Skeletal muscle satellite cell (primary cell): ENCODE results near the gene IGLON5. TPM values are rescaled to one million over a fixed set of nuclear protein-coding genes. Genes with fewer than 3 reads are reported as not detected.

Source experiments
- H3K27me3 ChIP-seq: 2 replicates; pipeline ENCODE4 v1.7.0; 2013; ENCODE audit warnings: low read length; ENCODE audit not compliant: control insufficient read depth, insufficient read depth
- H3K36me3 ChIP-seq: 2 replicates; pipeline ENCODE4 v1.7.0; 2013; ENCODE audit warnings: mild to moderate bottlenecking, control low read depth, low read length; ENCODE audit not compliant: insufficient read depth
- H3K4me1 ChIP-seq: 2 replicates; pipeline ENCODE4 v1.7.0; 2013; ENCODE audit warnings: low read length; ENCODE audit not compliant: control insufficient read depth, insufficient read depth
- H3K4me2 ChIP-seq: 2 replicates; pipeline ENCODE4 v1.7.0; 2013; ENCODE audit warnings: mild to moderate bottlenecking, low read length
- H3K4me3 ChIP-seq: 2 replicates; pipeline ENCODE4 v1.7.0; 2013; ENCODE audit warnings: low read length
- H3K9ac ChIP-seq: 2 replicates; pipeline ENCODE4 v1.7.0; 2013; ENCODE audit warnings: mild to moderate bottlenecking, low read depth, low read length, moderate library complexity
- H3K9me3 ChIP-seq: replicated peaks from 2 replicates; pipeline ENCODE4 v1.7.0; 2013; ENCODE audit warnings: mild to moderate bottlenecking, control low read depth, low read length
- total RNA-seq: library from RNA; depleted of rRNA; stranded (reverse); fragments of >200 nt; gene quantifications from 2 replicates; pipeline ENCODE4 v1.2.3, GENCODE V29; 2012; rRNA removed

Gene IGLON5
- under 0.01 TPM in 1 of 2 replicates, not detected in the other for total RNA-seq

- Histone ChIP-seq H3K9ac (no peak within 1 kb of the TSS), H3K36me3 (no peaks in the 10 kb centered on the region), H3K4me3 (no peak within 1 kb of the TSS), H3K4me1 (no peaks in the 10 kb centered on the region), H3K9me3 (no peaks in the 10 kb centered on the region), H3K4me2 (no peak within 1 kb of the TSS), H3K27me3 (no peaks in the 10 kb centered on the region)
Observed at GRCh38 chr19:51311351-51312257, at the start of gene IGLON5. Gene IGLON5 (plus strand): TSS chr19:51311644. CDS start chr19:51311848, 204 bp downstream.

DNA sequence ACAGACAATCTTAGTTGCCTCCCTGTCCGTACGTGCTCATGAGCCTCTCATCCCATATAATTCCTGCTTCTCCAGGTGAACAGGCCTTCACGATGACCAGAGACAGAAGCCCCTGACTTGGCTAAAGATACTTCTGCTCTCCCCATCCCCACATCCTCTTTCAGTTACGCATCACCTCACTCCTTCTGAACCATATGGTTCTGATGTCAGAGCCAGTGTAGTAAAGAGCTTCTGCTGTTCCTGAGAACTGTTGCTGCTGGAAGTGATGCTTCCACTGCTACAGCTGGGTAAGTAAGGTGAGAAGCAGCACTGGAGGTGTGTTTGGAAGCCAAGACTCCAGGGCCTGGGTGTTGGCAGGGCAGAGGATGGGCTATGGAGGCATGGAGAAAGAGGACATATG, 47.6 kb upstream of the IGLON5 start:
- no peak overlapping the region for H3K4me3 ChIP-seq
- no peaks in the 10 kb centered on the region for H3K27me3 ChIP-seq
- H3K9me3 ChIP-seq: peaks cover 4% of the 10 kb centered on the region
- H3K4me2 ChIP-seq: no peak overlapping the region
- H3K9ac ChIP-seq: no peak overlapping the region
- H3K4me1 ChIP-seq: no peaks in the 10 kb centered on the region
- no peaks in the 10 kb centered on the region for H3K36me3 ChIP-seq

GRCh38 chr19:51271067-51271466, 40.4 kb upstream of the IGLON5 start:
- H3K9me3 ChIP-seq: no peaks in the 10 kb centered on the region

GRCh38 chr19:51272183-51272810, 39.1 kb upstream of the IGLON5 start:
- H3K4me3 ChIP-seq: no peak overlapping the region
- H3K4me1 ChIP-seq: no peaks in the 10 kb centered on the region
- H3K36me3 ChIP-seq: no peaks in the 10 kb centered on the region
- H3K9ac ChIP-seq: no peak overlapping the region
- H3K27me3 ChIP-seq: no peaks in the 10 kb centered on the region
- H3K9me3 ChIP-seq: no peaks in the 10 kb centered on the region
- no peak overlapping the region for H3K4me2 ChIP-seq

More at GRCh38 chr19:51271067-51271466, 40.4 kb upstream of the IGLON5 start:
- Histone ChIP-seq H3K4me2 (no peak overlapping the region), H3K4me1 (no peaks in the 10 kb centered on the region), H3K27me3 (no peaks in the 10 kb centered on the region), H3K36me3 (no peaks in the 10 kb centered on the region), H3K4me3 (no peak overlapping the region), H3K9ac (no peak overlapping the region)

DNA sequence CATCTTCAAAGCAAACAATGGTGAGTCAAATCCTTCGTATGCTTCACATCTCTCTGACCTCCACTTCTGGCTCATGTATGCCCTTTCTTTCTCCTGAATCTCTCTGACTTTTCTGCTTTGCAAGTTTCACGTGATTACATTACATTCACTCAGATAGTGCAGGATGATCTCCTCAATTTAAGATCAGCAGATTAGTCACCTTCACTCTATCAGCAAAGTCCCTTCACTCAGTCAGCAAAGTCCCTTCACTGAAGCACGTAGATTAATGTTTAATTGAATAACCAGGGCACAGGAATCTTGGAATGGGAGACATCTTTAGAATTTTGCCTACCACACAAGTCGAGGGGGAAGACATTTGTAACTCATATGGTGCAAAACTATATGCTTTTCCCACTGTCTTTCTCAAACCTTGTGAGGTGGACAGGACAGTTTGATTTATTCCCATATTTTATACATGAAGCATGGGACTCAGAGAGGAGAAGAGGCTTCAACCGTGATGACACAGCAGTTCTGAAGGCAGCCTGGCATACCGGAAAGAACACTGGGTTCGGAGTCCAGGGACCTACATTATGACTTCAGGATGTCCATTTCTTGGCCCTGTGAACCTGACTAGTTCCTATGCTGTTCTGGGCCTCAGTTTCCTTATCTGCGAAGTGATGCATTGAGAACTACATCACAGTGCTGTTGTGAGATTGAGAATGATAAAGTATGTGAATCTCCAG, 37.2 kb upstream of the IGLON5 start:
- Histone ChIP-seq H3K4me1 (no peaks in the 10 kb centered on the region), H3K9ac (no peak overlapping the region), H3K36me3 (no peaks in the 10 kb centered on the region), H3K4me3 (no peak overlapping the region), H3K27me3 (no peaks in the 10 kb centered on the region), H3K9me3 (peaks cover 3% of the 10 kb centered on the region), H3K4me2 (no peak overlapping the region)

DNA sequence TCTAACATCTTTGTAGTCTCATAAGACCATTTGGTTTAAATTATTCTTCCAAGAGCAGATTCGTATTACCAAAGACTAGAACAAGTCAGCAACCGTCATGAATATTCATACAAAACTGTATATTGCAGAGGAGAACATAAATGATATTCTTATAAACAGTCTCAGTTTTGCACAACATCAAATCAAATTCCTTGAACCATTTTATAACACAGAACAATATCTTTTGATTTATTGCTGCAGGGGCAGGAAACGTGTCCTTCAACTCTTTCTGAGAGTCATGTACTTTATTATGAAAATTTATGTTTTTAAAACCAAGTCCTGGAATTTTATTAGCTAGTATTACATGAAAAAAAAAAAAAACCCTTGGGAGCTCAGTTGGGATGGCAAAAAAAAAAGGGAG, 34.3 kb upstream of the IGLON5 start:
- Histone ChIP-seq H3K4me2 (no peak overlapping the region), H3K9me3 (peaks cover 3% of the 10 kb centered on the region), H3K4me3 (no peak overlapping the region), H3K27me3 (no peaks in the 10 kb centered on the region), H3K4me1 (no peaks in the 10 kb centered on the region), H3K36me3 (no peaks in the 10 kb centered on the region), H3K9ac (no peak overlapping the region)

GRCh38 chr19:51282335-51282734, 29.1 kb upstream of the IGLON5 start:
- H3K9ac ChIP-seq: no peak overlapping the region
- no peak overlapping the region for H3K4me2 ChIP-seq
- peaks cover 3% of the 10 kb centered on the region for H3K9me3 ChIP-seq
- no peaks in the 10 kb centered on the region for H3K36me3 ChIP-seq
- no peak overlapping the region for H3K4me3 ChIP-seq
- no peaks in the 10 kb centered on the region for H3K27me3 ChIP-seq
- no peaks in the 10 kb centered on the region for H3K4me1 ChIP-seq

DNA sequence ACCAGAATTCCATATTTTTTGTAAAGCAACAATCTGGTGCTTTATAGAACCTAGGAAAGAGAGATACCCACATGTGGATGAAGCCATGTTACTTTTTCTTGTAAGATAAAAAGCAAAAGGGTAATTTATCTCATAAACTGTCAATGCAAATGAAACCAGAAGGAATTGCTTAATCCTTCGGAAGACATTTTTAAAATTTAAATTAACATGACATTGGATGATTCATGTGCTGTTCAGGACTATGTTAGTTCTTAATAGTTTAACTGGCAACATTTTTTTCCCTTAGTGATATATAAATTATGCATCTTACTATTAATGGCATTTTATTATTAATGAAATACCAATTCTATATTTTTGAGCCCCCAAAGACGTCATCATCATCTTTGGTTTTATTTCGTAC, 25.8 kb upstream of the IGLON5 start:
- no peaks in the 10 kb centered on the region for H3K36me3 ChIP-seq
- H3K4me2 ChIP-seq: no peak overlapping the region
- no peak overlapping the region for H3K4me3 ChIP-seq
- no peaks in the 10 kb centered on the region for H3K4me1 ChIP-seq
- H3K9me3 ChIP-seq: no peaks in the 10 kb centered on the region
- no peak overlapping the region for H3K9ac ChIP-seq
- H3K27me3 ChIP-seq: no peaks in the 10 kb centered on the region

- H3K4me2 ChIP-seq: no peak overlapping the region
- H3K36me3 ChIP-seq: no peaks in the 10 kb centered on the region
- no peak overlapping the region for H3K4me3 ChIP-seq
- no peak overlapping the region for H3K9ac ChIP-seq
- no peaks in the 10 kb centered on the region for H3K4me1 ChIP-seq
- H3K27me3 ChIP-seq: no peaks in the 10 kb centered on the region
- H3K9me3 ChIP-seq: peaks cover 3% of the 10 kb centered on the region
Observed at GRCh38 chr19:51289635-51290034, 21.8 kb upstream of the IGLON5 start.

DNA sequence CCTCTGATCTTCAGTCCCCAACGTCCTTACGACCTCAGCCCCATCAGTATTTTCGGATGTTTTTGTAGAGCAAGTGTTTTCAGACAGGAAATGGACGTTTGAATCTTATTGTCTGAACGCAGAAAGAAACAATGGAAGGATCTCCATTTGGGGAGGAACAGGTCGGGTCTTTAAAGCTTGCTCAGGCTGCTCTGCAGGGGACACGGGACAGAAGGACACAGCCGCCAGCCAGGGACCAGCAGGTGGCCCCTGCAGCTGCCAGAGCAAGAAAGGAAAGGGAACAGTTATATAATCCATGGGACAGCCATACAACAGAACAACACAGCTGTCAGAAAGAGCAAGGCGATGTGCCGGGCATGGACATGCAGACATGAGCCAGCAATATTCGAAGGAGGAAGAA, 18.5 kb upstream of the IGLON5 start:
- Histone ChIP-seq H3K9ac (no peak overlapping the region), H3K4me1 (no peaks in the 10 kb centered on the region), H3K4me3 (no peak overlapping the region), H3K36me3 (no peaks in the 10 kb centered on the region), H3K27me3 (no peaks in the 10 kb centered on the region), H3K4me2 (no peak overlapping the region), H3K9me3 (peaks cover 3% of the 10 kb centered on the region)

GRCh38 chr19:51293571-51294210, 17.8 kb upstream of the IGLON5 start:
- H3K4me1 ChIP-seq: no peaks in the 10 kb centered on the region

More at GRCh38 chr19:51293571-51294210, 17.8 kb upstream of the IGLON5 start:
- Histone ChIP-seq H3K27me3 (no peaks in the 10 kb centered on the region), H3K4me2 (no peak overlapping the region), H3K9me3 (peaks cover 3% of the 10 kb centered on the region), H3K4me3 (no peak overlapping the region), H3K9ac (no peak overlapping the region), H3K36me3 (no peaks in the 10 kb centered on the region)
